ENCODE data around the gene PRRC2B.

GRCh38 chr9:131499254-131499767 lies 105.4 kb downstream of the PRRC2B start:
- TF ChIP-seq EP300 (IDR thresholded peaks at IDR 0.05) (no peak), POLR2AphosphoS5 (IDR thresholded peaks at IDR 0.05) (no peak), CTCF (IDR thresholded peaks at IDR 0.05) (no peak), POLR2A (IDR thresholded peaks at IDR 0.05) (no peak)
